H9 (cell line): Measurements from ENCODE around the gene TIGD2. TPM values are rescaled to one million over a fixed set of nuclear protein-coding genes. Genes with fewer than 3 reads are reported as not detected.
A peak's percentile ranks its signal among the peaks of the same experiment; 100 is the strongest.

Experiments
- DNase-seq: peaks from one replicate; pipeline ENCODE4 v3.0.0-alpha.2; 2017
- H2AFZ ChIP-seq: one replicate; pipeline ENCODE4 v1.6.1; 2013; ENCODE audit warnings: mild to moderate bottlenecking, low read length, control low read depth, moderate library complexity
- H2AK5ac ChIP-seq: 2 replicates; pipeline ENCODE4 v1.6.1; 2013; ENCODE audit warnings: low read length, control low read depth, mixed read lengths; ENCODE audit not compliant: insufficient read length
- H2BK120ac ChIP-seq: one replicate; pipeline ENCODE4 v1.6.1; 2013; ENCODE audit warnings: low read depth, mild to moderate bottlenecking, low read length, control low read depth, inconsistent platforms; ENCODE audit not compliant: poor library complexity, severe bottlenecking
- H2BK12ac ChIP-seq: 2 replicates; pipeline ENCODE4 v1.6.1; 2013; ENCODE audit warnings: low read length, control low read depth, mixed read lengths, low read depth; ENCODE audit not compliant: insufficient read length
- H2BK15ac ChIP-seq: 2 replicates; pipeline ENCODE4 v1.6.1; 2013; ENCODE audit warnings: low read depth, low read length, control low read depth
- H2BK20ac ChIP-seq: one replicate; pipeline ENCODE4 v1.6.1; 2013; ENCODE audit warnings: low read depth, mild to moderate bottlenecking, low read length, control low read depth, inconsistent platforms; ENCODE audit not compliant: poor library complexity, severe bottlenecking
- H2BK5ac ChIP-seq: 2 replicates; pipeline ENCODE4 v1.6.1; 2013; ENCODE audit warnings: low read length, control low read depth, mixed read lengths; ENCODE audit not compliant: insufficient read length
- H3K14ac ChIP-seq: 2 replicates; pipeline ENCODE4 v1.6.1; 2013; ENCODE audit warnings: low read length, control low read depth; ENCODE audit not compliant: insufficient read depth
- H3K18ac ChIP-seq: 2 replicates; pipeline ENCODE4 v1.6.1; 2013; ENCODE audit warnings: low read depth, mild to moderate bottlenecking, mixed read lengths, low read length, control low read depth; ENCODE audit not compliant: insufficient read length
- H3K23ac ChIP-seq: 2 replicates; pipeline ENCODE4 v1.6.1; 2013; ENCODE audit warnings: low read length, control low read depth, mixed read lengths, low read depth; ENCODE audit not compliant: insufficient read length
- H3K23me2 ChIP-seq: 2 replicates; pipeline ENCODE4 v1.6.1; 2013; ENCODE audit warnings: low read depth, mild to moderate bottlenecking, mixed read lengths, low read length, control low read depth; ENCODE audit not compliant: insufficient read length, poor library complexity, severe bottlenecking
- H3K27ac ChIP-seq: 2 replicates; pipeline ENCODE4 v1.5.1; 2013; ENCODE audit warnings: low read length, control low read depth, mixed read lengths, low read depth; ENCODE audit not compliant: insufficient read length
- H3K27me3 ChIP-seq: 2 replicates; pipeline ENCODE4 v1.6.1; 2013; ENCODE audit warnings: low read length, control low read depth, inconsistent platforms; ENCODE audit not compliant: insufficient read depth
- H3K4ac ChIP-seq: 2 replicates; pipeline ENCODE4 v1.6.1; 2013; ENCODE audit warnings: low read depth, mild to moderate bottlenecking, control low read depth, inconsistent platforms, low read length, moderate library complexity
- H3K4me1 ChIP-seq: 2 replicates; pipeline ENCODE4 v1.6.1; 2013; ENCODE audit warnings: low read length, control low read depth, inconsistent platforms; ENCODE audit not compliant: insufficient read depth
- H3K4me2 ChIP-seq: 2 replicates; pipeline ENCODE4 v1.6.1; 2013; ENCODE audit warnings: low read length, control low read depth, mixed read lengths; ENCODE audit not compliant: insufficient read length, insufficient read depth
- H3K56ac ChIP-seq: 2 replicates; pipeline ENCODE4 v1.6.1; 2013; ENCODE audit warnings: low read depth, mild to moderate bottlenecking, mixed read lengths, low read length, control low read depth; ENCODE audit not compliant: insufficient read length
- H3K79me1 ChIP-seq: 2 replicates; pipeline ENCODE4 v1.6.1; 2013; ENCODE audit warnings: low read depth, mild to moderate bottlenecking, moderate library complexity, low read length, control low read depth, inconsistent platforms; ENCODE audit not compliant: insufficient read depth, poor library complexity, severe bottlenecking
- H3K79me2 ChIP-seq: 2 replicates; pipeline ENCODE4 v1.6.1; 2013; ENCODE audit warnings: low read length, control low read depth, inconsistent platforms; ENCODE audit not compliant: insufficient read depth
- H3K9ac ChIP-seq: 2 replicates; pipeline ENCODE4 v1.6.1; 2013; ENCODE audit warnings: low read length, control low read depth, mixed read lengths; ENCODE audit not compliant: insufficient read length; ENCODE audit errors: extremely low read depth
- H3K9me3 ChIP-seq: one replicate; pipeline ENCODE4 v1.6.1; 2013; ENCODE audit warnings: low read depth, low read length, inconsistent platforms; ENCODE audit not compliant: control insufficient read depth
- H3T11ph ChIP-seq: one replicate; pipeline ENCODE4 v1.6.1; 2013; ENCODE audit warnings: mild to moderate bottlenecking, low read length, control low read depth, inconsistent platforms
- H4K20me1 ChIP-seq: one replicate; pipeline ENCODE4 v1.6.1; 2013; ENCODE audit not compliant: control insufficient read depth, insufficient read length, insufficient read depth
- H4K5ac ChIP-seq: 2 replicates; pipeline ENCODE4 v1.6.1; 2013; ENCODE audit warnings: low read depth, mild to moderate bottlenecking, mixed read lengths, low read length, control low read depth; ENCODE audit not compliant: insufficient read length
- H4K8ac ChIP-seq: replicated peaks from 2 replicates; pipeline ENCODE4 v1.6.1; 2013; ENCODE audit warnings: low read length, control low read depth, mixed read lengths, low read depth; ENCODE audit not compliant: insufficient read length
- H4K91ac ChIP-seq: 2 replicates; pipeline ENCODE4 v1.6.1; 2013; ENCODE audit warnings: low read depth, mild to moderate bottlenecking, moderate library complexity, mixed read lengths, low read length, control low read depth; ENCODE audit not compliant: insufficient read length
- H3K27ac Mint-ChIP-seq, 3 experiments: 2 replicates in 2 of 3; 3 replicates in 1 of 3; pipeline ENCODE4 v1.8.0; 2020 to 2021; ENCODE audit warnings: mixed read lengths in 3 of 3, mild to moderate bottlenecking in 1 of 3, moderate library complexity in 1 of 3
- H3K27me3 Mint-ChIP-seq: 2 replicates; pipeline ENCODE4 v1.8.0; 2021; ENCODE audit warnings: low read depth, mild to moderate bottlenecking, moderate library complexity, mixed read lengths
- H3K36me3 Mint-ChIP-seq, 3 experiments: 2 replicates in 2 of 3; 3 replicates in 1 of 3; pipeline ENCODE4 v1.8.0; 2020 to 2021; ENCODE audit warnings: low read depth in 3 of 3, mixed read lengths in 3 of 3; ENCODE audit not compliant: insufficient read depth in 1 of 3
- H3K4me1 Mint-ChIP-seq, 2 experiments: 2 replicates each; pipeline ENCODE4 v1.8.0; 2020; ENCODE audit warnings: mixed read lengths in 2 of 2
- H3K4me3 Mint-ChIP-seq, 2 experiments: 2 replicates in 1 of 2; 3 replicates in 1 of 2; pipeline ENCODE4 v1.8.0; 2020 to 2021; ENCODE audit warnings: mild to moderate bottlenecking in 2 of 2, mixed read lengths in 2 of 2, moderate library complexity in 1 of 2
- H3K9me3 Mint-ChIP-seq, 2 experiments: 2 replicates in 1 of 2; 3 replicates in 1 of 2; pipeline ENCODE4 v1.8.0; 2020; ENCODE audit warnings: mild to moderate bottlenecking in 2 of 2, mixed read lengths in 2 of 2, moderate library complexity in 1 of 2
- WGBS: extraction: QIAGEN DNeasy Blood & Tissue Kit; methylation state at CpG from one replicate; pipeline ENCODE4 v1.1.7; 2013; ENCODE audit warnings: missing lambda C conversion rate, low lambda C conversion rate, mixed read lengths; ENCODE audit not compliant: insufficient read length; ENCODE audit errors: extremely low coverage; 5-methylcytosine and 5-hydroxymethylcytosine counted together
- total RNA-seq: library from RNA; stranded (reverse); gene quantifications from 2 replicates; pipeline ENCODE4 v1.2.1, GENCODE V29; 2021
- TF ChIP-seq, protein P1 (sequence below): fragments of 200-600 bp; sonication (generic); conservative IDR thresholded peaks from 3 replicates; pipeline ENCODE4 v1.8.0; 2021; ENCODE audit warnings: antibody characterized with exemption, mild to moderate bottlenecking

Gene TIGD2
- total RNA-seq, 1 experiment from 2014 or later: 10.4 TPM

DNA sequence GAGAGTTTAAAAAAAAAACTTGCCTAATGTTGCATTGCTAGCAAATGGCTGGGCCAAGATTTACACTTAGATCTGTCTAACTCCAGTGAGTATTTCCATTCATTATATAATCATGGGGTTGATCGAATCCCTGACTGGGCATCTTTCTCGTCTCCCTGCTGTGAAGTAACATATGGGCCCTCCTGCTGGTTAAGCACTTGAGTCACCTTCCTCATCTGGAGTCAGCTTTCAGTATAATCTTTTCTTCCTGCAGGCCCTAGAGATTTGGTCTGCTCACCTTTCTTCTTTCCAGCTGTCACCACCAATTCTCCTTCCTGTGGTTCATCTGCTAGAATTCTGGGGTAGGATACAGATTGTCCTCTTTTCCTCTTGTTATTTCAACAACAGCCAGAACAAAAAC is 41.6 kb downstream of the TIGD2 start:
- H3K27ac Mint-ChIP-seq: peak overlapping the region in 1 of 3 experiments; percentile 43; a peak in 1 of 7 replicates
- TF ChIP-seq, protein P1, sequence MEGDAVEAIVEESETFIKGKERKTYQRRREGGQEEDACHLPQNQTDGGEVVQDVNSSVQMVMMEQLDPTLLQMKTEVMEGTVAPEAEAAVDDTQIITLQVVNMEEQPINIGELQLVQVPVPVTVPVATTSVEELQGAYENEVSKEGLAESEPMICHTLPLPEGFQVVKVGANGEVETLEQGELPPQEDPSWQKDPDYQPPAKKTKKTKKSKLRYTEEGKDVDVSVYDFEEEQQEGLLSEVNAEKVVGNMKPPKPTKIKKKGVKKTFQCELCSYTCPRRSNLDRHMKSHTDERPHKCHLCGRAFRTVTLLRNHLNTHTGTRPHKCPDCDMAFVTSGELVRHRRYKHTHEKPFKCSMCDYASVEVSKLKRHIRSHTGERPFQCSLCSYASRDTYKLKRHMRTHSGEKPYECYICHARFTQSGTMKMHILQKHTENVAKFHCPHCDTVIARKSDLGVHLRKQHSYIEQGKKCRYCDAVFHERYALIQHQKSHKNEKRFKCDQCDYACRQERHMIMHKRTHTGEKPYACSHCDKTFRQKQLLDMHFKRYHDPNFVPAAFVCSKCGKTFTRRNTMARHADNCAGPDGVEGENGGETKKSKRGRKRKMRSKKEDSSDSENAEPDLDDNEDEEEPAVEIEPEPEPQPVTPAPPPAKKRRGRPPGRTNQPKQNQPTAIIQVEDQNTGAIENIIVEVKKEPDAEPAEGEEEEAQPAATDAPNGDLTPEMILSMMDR: no peak
- H3K14ac ChIP-seq: no peak overlapping the region
- H3K4me1 ChIP-seq: no peaks in the 10 kb centered on the region; the same call in 1 of the 2 replicates
- H2BK12ac ChIP-seq: no peak overlapping the region
- no peak for DNase-seq
- H3K23ac ChIP-seq: no peak overlapping the region
- no peak overlapping the region for H2AFZ ChIP-seq
- no peaks in the 10 kb centered on the region for H4K20me1 ChIP-seq
- H3K27me3 Mint-ChIP-seq: no peaks in the 10 kb centered on the region
- H4K8ac ChIP-seq: no peak overlapping the region
- H3K79me1 ChIP-seq: no peaks in the 10 kb centered on the region
- H3K9me3 ChIP-seq: no peaks in the 10 kb centered on the region
- no CpG with 5 or more reads among the region's 2 CpGs for WGBS
- H3K18ac ChIP-seq: no peak overlapping the region
- H4K91ac ChIP-seq: no peak overlapping the region
- no peaks in the 10 kb centered on the region for H3K27me3 ChIP-seq
- no peaks in the 10 kb centered on the region for H3K23me2 ChIP-seq
- H2BK5ac ChIP-seq: no peak overlapping the region
- H2AK5ac ChIP-seq: no peak overlapping the region
- no peak overlapping the region for H3K56ac ChIP-seq
- peaks cover 0 to 4% of the 10 kb centered on the region in 2 experiments; a peak in 2 of 5 replicates for H3K9me3 Mint-ChIP-seq
- H3K4me2 ChIP-seq: no peak overlapping the region
- H2BK120ac ChIP-seq: no peak overlapping the region
- no peak overlapping the region for H4K5ac ChIP-seq
- H3K79me2 ChIP-seq: no peaks in the 10 kb centered on the region
- peaks cover 0 to 8% (median 4%) of the 10 kb centered on the region in 3 experiments; a peak in 3 of 7 replicates for H3K36me3 Mint-ChIP-seq
- no peak overlapping the region for H3K4me3 Mint-ChIP-seq
- no peak overlapping the region for H2BK20ac ChIP-seq
- H3K4me1 Mint-ChIP-seq: peaks cover 16 to 29% of the 10 kb centered on the region in 2 experiments
- no peak overlapping the region for H3K27ac ChIP-seq
- H3K9ac ChIP-seq: no peak overlapping the region
- no peak overlapping the region for H3K4ac ChIP-seq
- H2BK15ac ChIP-seq: no peak overlapping the region
- no peak overlapping the region for H3T11ph ChIP-seq
